H1 (cell line): ENCODE data around the gene PC. TPM values are rescaled to one million over a fixed set of nuclear protein-coding genes. Genes with fewer than 3 reads are reported as not detected.

Experiments
- CTCF ChIA-PET: fragments of 300-600 bp; sonication (Branson Sonifier 250); formaldehyde crosslinking; loops from one replicate; lab custom pipeline; 2021; ENCODE audit not compliant: partially characterized antibody; lab: Charles Lee
- POLR2A ChIA-PET: fragments of 300-600 bp; sonication (Branson Sonifier 250); formaldehyde crosslinking; loops from one replicate; lab custom pipeline; 2021; ENCODE audit warnings: inconsistent platforms; ENCODE audit not compliant: partially characterized antibody; lab: Charles Lee
- DNase-seq, 2 experiments: peaks; one replicate each; pipeline versions ENCODE4 v3.0.0 to v3.0.0-alpha.2; 2010 to 2022; ENCODE audit warnings: low spot score in 2 of 2, low read depth in 1 of 2, mixed read lengths in 1 of 2
- FAIRE-seq: peaks from 2 replicates; lab custom pipeline; 2011; peaks lifted over from hg19 to GRCh38; lab: Jason Lieb, UNC
- H2AFZ ChIP-seq: 2 replicates; pipeline ENCODE4 v1.8.1; 2012; ENCODE audit warnings: low read length, inconsistent platforms
- H2AK5ac ChIP-seq: 2 replicates; pipeline ENCODE4 v1.6.1; 2013; ENCODE audit warnings: low read depth, low read length
- H2BK120ac ChIP-seq: replicated peaks from 2 replicates; pipeline ENCODE3; 2013; ENCODE audit warnings: low read depth, low read length, inconsistent platforms
- H2BK12ac ChIP-seq: 2 replicates; pipeline ENCODE4 v1.6.1; 2013; ENCODE audit warnings: low read depth, low read length
- H2BK15ac ChIP-seq: 2 replicates; pipeline ENCODE4 v1.6.1; 2013; ENCODE audit warnings: low read length
- H2BK20ac ChIP-seq: 2 replicates; pipeline ENCODE4 v1.6.1; 2013; ENCODE audit warnings: low read length
- H2BK5ac ChIP-seq: 2 replicates; pipeline ENCODE4 v1.6.1; 2013; ENCODE audit warnings: low read depth, low read length
- H3K14ac ChIP-seq: 2 replicates; pipeline ENCODE4 v1.6.1; 2013; ENCODE audit warnings: inconsistent platforms; ENCODE audit not compliant: insufficient read length
- H3K18ac ChIP-seq: 2 replicates; pipeline ENCODE4 v1.6.1; 2013; ENCODE audit warnings: low read length; ENCODE audit errors: extremely low read depth
- H3K23ac ChIP-seq: 2 replicates; pipeline ENCODE4 v1.6.1; 2013; ENCODE audit warnings: inconsistent platforms; ENCODE audit not compliant: insufficient read length
- H3K23me2 ChIP-seq: 2 replicates; pipeline ENCODE4 v1.6.1; 2013; ENCODE audit warnings: low read depth, low read length
- H3K27ac ChIP-seq: 2 replicates; pipeline ENCODE4 v1.6.1; 2011; ENCODE audit warnings: low read depth, low read length, inconsistent platforms
- H3K27me3 ChIP-seq, 4 experiments: replicated peaks in 1 of 4; 1 replicate in 1 of 4; 2 replicates in 3 of 4; pipeline versions ENCODE4 v1.6.1 to v1.8.1; 2011 to 2013; ENCODE audit warnings: low read length in 3 of 4, mild to moderate bottlenecking in 3 of 4, inconsistent platforms in 2 of 4, mixed read lengths in 2 of 4, moderate library complexity in 1 of 4; ENCODE audit not compliant: control insufficient read depth in 3 of 4, insufficient read depth in 3 of 4; ENCODE audit errors: extremely low read depth in 1 of 4
- H3K36me3 ChIP-seq, 4 experiments: 2 replicates each; pipeline versions ENCODE4 v1.6.1 to v1.8.1; 2011 to 2013; ENCODE audit warnings: mild to moderate bottlenecking in 4 of 4, low read length in 3 of 4, moderate library complexity in 2 of 4, control low read depth in 1 of 4, inconsistent platforms in 1 of 4; ENCODE audit not compliant: insufficient read depth in 4 of 4, control insufficient read depth in 2 of 4
- H3K4ac ChIP-seq: replicated peaks from 2 replicates; pipeline ENCODE3; 2013; ENCODE audit warnings: low read length, low read depth, mixed read lengths, inconsistent platforms; ENCODE audit not compliant: insufficient read length
- H3K4me1 ChIP-seq, 4 experiments: replicated peaks in 1 of 4; 1 replicate in 1 of 4; 2 replicates in 3 of 4; pipeline versions ENCODE4 v1.6.1 to v1.8.1; 2011 to 2013; ENCODE audit warnings: low read length in 3 of 4, inconsistent platforms in 2 of 4, mixed read lengths in 1 of 4; ENCODE audit not compliant: insufficient read depth in 4 of 4, control insufficient read depth in 3 of 4
- H3K4me2 ChIP-seq, 2 experiments: 2 replicates each; pipeline versions ENCODE4 v1.6.1 to v1.8.1; 2011 to 2013; ENCODE audit warnings: low read depth in 2 of 2, low read length in 2 of 2, control low read depth in 1 of 2, inconsistent platforms in 1 of 2, mild to moderate bottlenecking in 1 of 2; ENCODE audit not compliant: insufficient read depth in 1 of 2
- H3K4me3 ChIP-seq, 4 experiments: fragments of 200-600, 300-600 bp in 1 of 4; sonication (generic), shearing (Covaris generic), sonication (Bioruptor Twin) in 1 of 4; 2 replicates each; pipeline versions ENCODE4 v1.5.1 to v1.8.1; 2011 to 2016; ENCODE audit warnings: low read length in 4 of 4, low read depth in 3 of 4, control low read depth in 2 of 4, inconsistent platforms in 2 of 4, mild to moderate bottlenecking in 2 of 4, mixed read lengths in 1 of 4, moderate library complexity in 1 of 4; ENCODE audit not compliant: insufficient read depth in 2 of 4; ENCODE audit errors: extremely low read depth in 1 of 4
- H3K56ac ChIP-seq: replicated peaks from 2 replicates; pipeline ENCODE3; 2013; ENCODE audit warnings: low read depth, mild to moderate bottlenecking, mixed read lengths, low read length, inconsistent platforms; ENCODE audit not compliant: insufficient read length
- H3K79me1 ChIP-seq: 2 replicates; pipeline ENCODE4 v1.6.1; 2013; ENCODE audit warnings: low read depth, low read length, control low read depth
- H3K79me2 ChIP-seq, 2 experiments: 2 replicates each; pipeline versions ENCODE4 v1.6.1 to v1.8.1; 2012 to 2013; ENCODE audit warnings: low read length in 2 of 2, mild to moderate bottlenecking in 2 of 2, inconsistent platforms in 1 of 2; ENCODE audit not compliant: insufficient read depth in 2 of 2, control insufficient read depth in 1 of 2
- H3K9ac ChIP-seq, 4 experiments: replicated peaks in 1 of 4; 1 replicate in 1 of 4; 2 replicates in 3 of 4; pipeline versions ENCODE4 v1.6.1 to v1.8.1; 2011 to 2013; ENCODE audit warnings: low read depth in 3 of 4, low read length in 3 of 4, control low read depth in 2 of 4, mild to moderate bottlenecking in 2 of 4, moderate library complexity in 2 of 4, inconsistent platforms in 1 of 4; ENCODE audit errors: extremely low read depth in 1 of 4
- H3K9me3 ChIP-seq, 2 experiments: 2 replicates each; pipeline versions ENCODE4 v1.6.1 to v1.8.1; 2012 to 2013; ENCODE audit warnings: mild to moderate bottlenecking in 2 of 2, moderate library complexity in 2 of 2, control low read depth in 1 of 2, inconsistent platforms in 1 of 2, low read depth in 1 of 2, low read length in 1 of 2, mixed read lengths in 1 of 2; ENCODE audit not compliant: insufficient read depth in 2 of 2
- H4K20me1 ChIP-seq, 2 experiments: replicated peaks in 1 of 2; 2 replicates each; pipeline versions ENCODE3 to v1.8.1; 2011 to 2013; ENCODE audit warnings: inconsistent platforms in 2 of 2, low read length in 2 of 2, mild to moderate bottlenecking in 1 of 2; ENCODE audit not compliant: insufficient read depth in 2 of 2, control insufficient read depth in 1 of 2
- H4K5ac ChIP-seq: 2 replicates; pipeline ENCODE4 v1.6.1; 2013; ENCODE audit warnings: low read length, low read depth, mixed read lengths, inconsistent platforms; ENCODE audit not compliant: insufficient read length
- H4K8ac ChIP-seq: 2 replicates; pipeline ENCODE4 v1.8.0; 2013; ENCODE audit warnings: mild to moderate bottlenecking, moderate library complexity, low read length, inconsistent platforms; ENCODE audit not compliant: insufficient read depth; ENCODE audit errors: extremely low read depth
- H4K91ac ChIP-seq: replicated peaks from 2 replicates; pipeline ENCODE3; 2013; ENCODE audit warnings: low read length, mixed read lengths, inconsistent platforms; ENCODE audit not compliant: insufficient read length
- BACH1 ChIP-seq: IDR thresholded peaks from 2 replicates; pipeline ENCODE4 v1.6.1; 2012; ENCODE audit warnings: low read length, improper control_type of control experiment
- WGBS, 2 experiments: shearing (Covaris generic) in 1 of 2; methylation state at CpG; one replicate each; pipeline versions ENCODE4 v1.1.6 to v1.1.7; 2013 to 2015; ENCODE audit warnings: low lambda C conversion rate in 2 of 2, mixed read lengths in 2 of 2, inconsistent platforms in 1 of 2, low coverage in 1 of 2, missing lambda C conversion rate in 1 of 2; ENCODE audit not compliant: insufficient replicate concordance in 2 of 2, insufficient coverage in 1 of 2, insufficient read length in 1 of 2; ENCODE audit errors: extremely low coverage in 1 of 2, missing lambda C conversion rate in 1 of 2; 5-methylcytosine and 5-hydroxymethylcytosine counted together
- polyA plus RNA-seq, 7 experiments: library from polyadenylated mRNA; depleted of rRNA in 3 of 7; stranded (reverse) in 5 of 7; unstranded in 2 of 7; fragments of >200 nt in 5 of 7; fragments of 200-250 nt in 2 of 7; gene quantifications; 1 replicate in 5 of 7; 2 replicates in 1 of 7; 4 replicates in 1 of 7; pipeline versions ENCODE4 v1.2.1 to v1.2.3, GENCODE V29; 2011 to 2013; ENCODE audit warnings: missing spikeins in 2 of 7, mixed read lengths in 2 of 7
- total RNA-seq: library from RNA; stranded (reverse); fragmentation: NEBNext Ultra II Directional; extraction: Animal tissue kit (Norgen Biotek cat#: 25700); gene quantifications from 2 replicates; pipeline ENCODE4 v1.2.1, GENCODE V29; 2021

The PC gene
- total and polyA plus RNA-seq, 2 of the 8 experiments (the other 6 are each of a cell fraction or from before 2014, with no cell fraction given), result 11.5 to 27.5 TPM

GRCh38 chr11:66820901-66821300 lies 137.3 kb downstream of the PC start:
- ChIA-PET POLR2A (no interaction called here), CTCF (interaction anchor here (1.0 to 2.1 kb wide), 3 partner anchors 19 to 128 kb away, joined by 3 to 6 read pairs (median 5); no protein-coding TSS in a partner anchor)
- Histone ChIP-seq H2BK20ac (no peak overlapping the region), H2AK5ac (no peak overlapping the region), H4K5ac (no peak overlapping the region), H3K4ac (no peak overlapping the region), H3K4me2 (no peak overlapping the region), H3K18ac (no peak overlapping the region), H2BK15ac (no peak overlapping the region), H2BK12ac (no peak overlapping the region), H3K4me1 (no peaks in the 10 kb centered on the region), H3K14ac (no peak overlapping the region), H2BK120ac (no peak overlapping the region), H3K79me2 (no peaks in the 10 kb centered on the region), H3K36me3 (peaks cover 2 to 12% (median 3%) of the 10 kb centered on the region in 4 experiments; a peak in 3 of 8 replicates), H3K4me3 (no peak overlapping the region), H3K56ac (no peak overlapping the region), H4K8ac (no peak overlapping the region), H4K20me1 (no peaks in the 10 kb centered on the region), H2BK5ac (no peak overlapping the region), H3K27me3 (no peaks in the 10 kb centered on the region), H3K23ac (no peak overlapping the region), H3K9ac (no peak overlapping the region), H4K91ac (no peak overlapping the region), H3K9me3 (no peaks in the 10 kb centered on the region), H3K23me2 (no peaks in the 10 kb centered on the region), H2AFZ (no peak overlapping the region), H3K79me1 (no peaks in the 10 kb centered on the region), H3K27ac (no peak overlapping the region)
- no peak for TF ChIP-seq BACH1
- no peak for DNase-seq
- FAIRE-seq, result no peak
- WGBS, 2 experiments, result 96% methylated on average over 3 of the region's 3 CpGs; no CpG with 5 or more reads in 1 of the 2 experiments
